IMR-90 (cell line): Measurements from ENCODE around the gene NPSR1. TPM values are rescaled to one million over a fixed set of nuclear protein-coding genes. Genes with fewer than 3 reads are reported as not detected.

Source experiments
- ATAC-seq: fragments of 200-7000 bp; cut with Tn5 transposase; 2 replicates; pipeline ENCODE4 v1.9.1; 2020; ENCODE audit warnings: low read depth, mild to moderate bottlenecking, moderate library complexity
- BruUV-seq: library from RNA; stranded (reverse); fragments of 400-500 nt; replicated peaks from 2 replicates; lab custom pipeline; 2021; lab: Mats Ljungman, UMichigan
- CTCF ChIA-PET: fragments of 300-600 bp; formaldehyde crosslinking; extraction: SDS; loops from one replicate; lab custom pipeline; 2021; ENCODE audit warnings: antibody characterized with exemption; lab: Yijun Ruan, JAX
- POLR2A ChIA-PET: fragments of 300-600 bp; sonication (Branson Sonifier 250); formaldehyde crosslinking; loops from one replicate; lab custom pipeline; 2022; ENCODE audit warnings: antibody characterized with exemption; ENCODE audit not compliant: unreplicated experiment; lab: Charles Lee
- DNase-seq: peaks from one replicate; pipeline ENCODE4 v3.0.0; 2013
- H2AFZ ChIP-seq: replicated peaks from 2 replicates; pipeline ENCODE3; 2013; ENCODE audit warnings: low read length, mild to moderate bottlenecking; ENCODE audit not compliant: poor library complexity
- H2AK5ac ChIP-seq: 2 replicates; pipeline ENCODE4 v1.6.1; 2013; ENCODE audit warnings: low read depth, low read length, inconsistent platforms
- H2AK9ac ChIP-seq: replicated peaks from 2 replicates; pipeline ENCODE3; 2013; ENCODE audit warnings: mild to moderate bottlenecking, low read depth, low read length, moderate library complexity; ENCODE audit not compliant: poor library complexity
- H2BK120ac ChIP-seq: 2 replicates; pipeline ENCODE4 v1.6.1; 2013; ENCODE audit warnings: low read depth, low read length, inconsistent platforms
- H2BK15ac ChIP-seq: 3 replicates; pipeline ENCODE4 v1.6.1; 2013; ENCODE audit warnings: low read depth, low read length, inconsistent platforms
- H2BK20ac ChIP-seq: 2 replicates; pipeline ENCODE4 v1.6.1; 2013; ENCODE audit warnings: low read depth, mild to moderate bottlenecking, inconsistent platforms, low read length, moderate library complexity
- H2BK5ac ChIP-seq: 2 replicates; pipeline ENCODE4 v1.6.1; 2013; ENCODE audit warnings: mild to moderate bottlenecking, low read depth, low read length, inconsistent platforms; ENCODE audit not compliant: poor library complexity, severe bottlenecking
- H3K14ac ChIP-seq: replicated peaks from 2 replicates; pipeline ENCODE4 v1.6.1; 2013; ENCODE audit warnings: low read depth, low read length, inconsistent platforms
- H3K18ac ChIP-seq: 2 replicates; pipeline ENCODE4 v1.6.1; 2013; ENCODE audit warnings: low read depth, low read length, control low read depth
- H3K23ac ChIP-seq: 2 replicates; pipeline ENCODE4 v1.6.1; 2013; ENCODE audit warnings: low read depth, low read length, inconsistent platforms
- H3K27ac ChIP-seq: 2 replicates; pipeline ENCODE4 v1.5.1; 2013; ENCODE audit warnings: mild to moderate bottlenecking, control low read depth, low read length; ENCODE audit not compliant: insufficient read depth
- H3K27me3 ChIP-seq: 2 replicates; pipeline ENCODE4 v1.6.1; 2013; ENCODE audit warnings: low read length; ENCODE audit not compliant: control insufficient read depth, insufficient read depth
- H3K36me3 ChIP-seq: 2 replicates; pipeline ENCODE4 v1.6.1; 2013; ENCODE audit warnings: low read length, mixed read lengths; ENCODE audit not compliant: control insufficient read depth, insufficient read depth
- H3K4ac ChIP-seq: 2 replicates; pipeline ENCODE4 v1.6.1; 2013; ENCODE audit warnings: low read depth, low read length, inconsistent platforms
- H3K4me1 ChIP-seq: 2 replicates; pipeline ENCODE4 v1.6.1; 2013; ENCODE audit warnings: low read length, mixed read lengths; ENCODE audit not compliant: control insufficient read depth, insufficient read depth
- H3K4me2 ChIP-seq: 2 replicates; pipeline ENCODE4 v1.6.1; 2013; ENCODE audit warnings: low read depth, mild to moderate bottlenecking, control low read depth, low read length, moderate library complexity
- H3K4me3 ChIP-seq: 2 replicates; pipeline ENCODE4 v1.5.1; 2013; ENCODE audit warnings: low read depth, mild to moderate bottlenecking, control low read depth, low read length, moderate library complexity; ENCODE audit not compliant: insufficient read depth
- H3K56ac ChIP-seq: 2 replicates; pipeline ENCODE4 v1.6.1; 2013; ENCODE audit warnings: low read length, inconsistent platforms; ENCODE audit not compliant: insufficient read depth; ENCODE audit errors: extremely low read depth
- H3K79me1 ChIP-seq, 2 experiments: 2 replicates each; pipeline ENCODE4 v1.6.1; 2013; ENCODE audit warnings: low read length in 2 of 2, inconsistent platforms in 1 of 2, low read depth in 1 of 2
- H3K9ac ChIP-seq: 2 replicates; pipeline ENCODE4 v1.6.1; 2013; ENCODE audit warnings: low read depth, low read length, control low read depth
- H3K9me1 ChIP-seq: 2 replicates; pipeline ENCODE4 v1.6.1; 2013; ENCODE audit warnings: low read length, inconsistent platforms; ENCODE audit not compliant: insufficient read depth
- H3K9me3 ChIP-seq: 2 replicates; pipeline ENCODE4 v1.6.1; 2013; ENCODE audit warnings: low read length; ENCODE audit not compliant: control insufficient read depth, insufficient read depth
- H4K20me1 ChIP-seq: 2 replicates; pipeline ENCODE4 v1.6.1; 2013; ENCODE audit warnings: low read length, inconsistent platforms; ENCODE audit not compliant: insufficient read depth
- H4K5ac ChIP-seq: 2 replicates; pipeline ENCODE4 v1.6.1; 2013; ENCODE audit warnings: mild to moderate bottlenecking, low read depth, low read length, control low read depth
- H4K8ac ChIP-seq, 2 experiments: 2 replicates each; pipeline ENCODE4 v1.6.1; 2013; ENCODE audit warnings: low read depth in 2 of 2, low read length in 2 of 2, control low read depth in 1 of 2, inconsistent platforms in 1 of 2
- H4K91ac ChIP-seq: 2 replicates; pipeline ENCODE4 v1.6.1; 2013; ENCODE audit warnings: low read depth, low read length, inconsistent platforms; ENCODE audit not compliant: insufficient read depth
- BHLHE40 ChIP-seq: fragments of 150-350 bp; IDR thresholded peaks from 2 replicates; pipeline ENCODE4 v1.6.1; 2016; ENCODE audit warnings: mild to moderate bottlenecking, low read depth, low read length
- CEBPB ChIP-seq: IDR thresholded peaks from 2 replicates; pipeline ENCODE4 v1.6.1; 2012; ENCODE audit warnings: low read depth, low read length, improper control_type of control experiment
- FOS ChIP-seq: fragments of 150-350 bp; IDR thresholded peaks from 2 replicates; pipeline ENCODE4 v1.6.1; 2016; ENCODE audit warnings: low read depth, low read length
- MAFK ChIP-seq: IDR thresholded peaks from 2 replicates; pipeline ENCODE4 v1.6.1; 2012; ENCODE audit warnings: low read depth, low read length, improper control_type of control experiment
- MAZ ChIP-seq: IDR thresholded peaks from 2 replicates; pipeline ENCODE4 v1.6.1; 2012; ENCODE audit warnings: low read depth, mild to moderate bottlenecking, low read length, improper control_type of control experiment, moderate library complexity, borderline replicate concordance
- NFE2L2 ChIP-seq: fragments of 150-350 bp; IDR thresholded peaks from 2 replicates; pipeline ENCODE4 v1.6.1; 2016; ENCODE audit warnings: low read depth, mild to moderate bottlenecking, low read length
- RAD21 ChIP-seq: IDR thresholded peaks from 2 replicates; pipeline ENCODE4 v1.6.1; 2012; ENCODE audit warnings: low read length, improper control_type of control experiment
- RCOR1 ChIP-seq: IDR thresholded peaks from 2 replicates; pipeline ENCODE4 v1.6.1; 2012; ENCODE audit warnings: mild to moderate bottlenecking, low read length, improper control_type of control experiment; ENCODE audit not compliant: insufficient replicate concordance
- RFX5 ChIP-seq: IDR thresholded peaks from 2 replicates; pipeline ENCODE4 v1.8.0; 2012; ENCODE audit warnings: low read depth, mild to moderate bottlenecking, low read length, moderate library complexity
- SMC3 ChIP-seq: fragments of 150-350 bp; IDR thresholded peaks from 2 replicates; pipeline ENCODE4 v1.6.1; 2016; ENCODE audit warnings: low read depth, mild to moderate bottlenecking, antibody characterized with exemption, low read length, moderate library complexity
- WGBS, 2 experiments: methylation state at CpG; one replicate each; pipeline versions ENCODE4 v1.1.5 to v1.1.7; 2013; ENCODE audit warnings: missing lambda C conversion rate in 2 of 2; ENCODE audit not compliant: insufficient read length in 1 of 2; ENCODE audit errors: extremely low coverage in 2 of 2; 5-methylcytosine and 5-hydroxymethylcytosine counted together
- dilution Hi-C: fragments of 300-500 bp; cut with HindIII; formaldehyde crosslinking; loops from one replicate; pipeline ENCODE4 v1.14.3; 2018; ENCODE audit warnings: low sequenced_read_pairs; ENCODE audit not compliant: unreplicated experiment
- in situ Hi-C: fragments of 300-500 bp; cut with MboI; formaldehyde crosslinking; loops from 3 replicates; pipeline ENCODE4 v1.14.3; 2019; ENCODE audit warnings: low sequenced_read_pairs, inconsistent platforms, mixed read lengths
- intact Hi-C: fragments of 100-400 bp; cut with micrococcal nuclease; formaldehyde crosslinking; loops from 2 replicates; pipeline ENCODE4 v1.10.0; 2022
- polyA plus RNA-seq, 3 experiments: library from polyadenylated mRNA; depleted of rRNA; stranded (reverse); fragments of >200 nt; gene quantifications; 2 replicates each; pipeline ENCODE4 v1.2.3, GENCODE V29; 2012; ENCODE audit warnings: low replicate concordance in 1 of 3
- total RNA-seq: library from RNA; depleted of rRNA; stranded (reverse); fragments of >200 nt; gene quantifications from 2 replicates; pipeline ENCODE4 v1.2.3, GENCODE V29; 2012

The NPSR1 gene
- total and polyA plus RNA-seq, 2 of the 4 experiments (the other 2 are of a cell fraction), result not detected

DNA sequence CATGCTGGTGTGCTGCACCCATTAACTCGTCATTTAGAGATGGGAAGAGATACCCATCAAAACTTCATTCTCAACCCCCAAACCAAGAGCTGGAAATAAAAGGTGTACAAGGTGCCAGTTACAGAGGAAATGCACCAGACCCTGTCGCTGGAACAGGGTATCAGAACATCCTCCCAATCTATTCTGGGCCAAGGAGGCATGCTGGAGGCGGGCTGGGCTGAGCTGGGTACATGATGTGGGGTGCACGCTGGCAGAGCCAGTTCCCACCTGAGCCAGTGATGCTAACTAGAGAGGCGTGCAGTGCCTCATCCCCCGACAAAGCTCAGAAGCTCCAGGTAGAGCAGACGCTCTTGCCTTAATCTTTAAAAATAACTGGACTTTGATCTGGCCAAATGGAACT, 70.1 kb downstream of the NPSR1 start:
- Histone ChIP-seq H2AK9ac (no peak overlapping the region), H3K27me3 (no peaks in the 10 kb centered on the region), H2AFZ (no peak overlapping the region), H2BK20ac (no peak overlapping the region), H3K18ac (no peak overlapping the region), H3K9ac (no peak overlapping the region), H4K5ac (no peak overlapping the region), H3K14ac (no peak overlapping the region), H3K23ac (no peak overlapping the region), H3K9me1 (no peaks in the 10 kb centered on the region), H3K56ac (no peak overlapping the region), H4K8ac (no peak overlapping the region), H4K91ac (no peak overlapping the region), H3K4ac (no peak overlapping the region), H2BK120ac (no peak overlapping the region), H3K9me3 (no peaks in the 10 kb centered on the region), H3K4me3 (no peak overlapping the region), H2BK5ac (no peak overlapping the region), H4K20me1 (no peaks in the 10 kb centered on the region), H3K79me1 (no peaks in the 10 kb centered on the region), H3K27ac (no peak overlapping the region), H2AK5ac (no peak overlapping the region), H2BK15ac (no peak overlapping the region), H3K4me2 (no peak overlapping the region), H3K4me1 (no peaks in the 10 kb centered on the region), H3K36me3 (no peaks in the 10 kb centered on the region)
- dilution Hi-C loops, result no loop called here
- no CpG with 5 or more reads among the region's 7 CpGs for WGBS, 2 experiments
- in situ Hi-C loops, result no loop called here
- TF ChIP-seq RCOR1 (no peak), RAD21 (no peak), SMC3 (no peak), RFX5 (no peak), BHLHE40 (no peak), FOS (no peak), MAZ (no peak), NFE2L2 (no peak), MAFK (no peak), CEBPB (no peak)
- intact Hi-C loops, result no loop called here
- ATAC-seq (no peak), DNase-seq (no peak)
- POLR2A ChIA-PET, result no interaction called here
- BruUV-seq, result no TSS peak
- CTCF ChIA-PET, result interaction anchor here (0.6 kb wide), 1 partner anchor 19 kb away, joined by 3 read pairs; no protein-coding TSS in a partner anchor
